ENCODE measurements around the gene CLK1.

Gene CLK1

GRCh38 chr2:200810252-200810997, 54.0 kb downstream of the CLK1 start:
- no peak for DNase-seq

DNA sequence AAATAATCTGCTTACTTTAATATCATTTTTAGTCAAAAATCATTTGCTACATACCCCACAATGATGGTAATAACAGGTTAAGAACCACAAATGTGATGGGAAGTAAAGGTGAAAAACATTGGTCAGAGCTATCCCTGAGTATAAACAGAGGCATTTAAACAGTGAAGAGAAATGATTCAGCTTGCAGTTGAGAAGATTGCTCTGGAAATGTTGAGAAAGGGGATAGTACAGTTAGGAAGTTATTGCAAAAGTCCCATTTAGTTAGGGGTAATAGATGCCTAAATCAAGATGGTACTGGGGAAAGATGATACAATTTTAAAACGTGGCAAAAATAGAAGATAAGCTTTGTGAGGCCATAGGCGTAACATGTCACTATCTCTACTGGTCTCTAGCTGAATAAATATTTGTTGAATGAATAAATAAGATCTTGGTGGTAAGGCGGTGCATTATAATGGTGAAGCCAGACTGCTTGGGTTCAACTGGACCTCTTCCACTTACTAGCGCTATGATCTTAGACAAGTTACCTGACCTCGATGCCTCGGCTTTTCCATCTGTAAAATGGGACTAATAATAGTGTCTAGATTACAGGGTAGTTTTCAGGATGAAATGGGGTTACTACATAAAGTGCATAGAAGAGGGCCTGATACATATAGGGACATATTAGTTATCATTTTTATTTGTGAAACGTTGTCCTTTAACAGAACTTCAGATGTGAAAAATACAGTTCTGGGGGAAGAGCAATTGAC, 54.8 kb downstream of the CLK1 start:
- no peak for DNase-seq

All from NCI-H446 treated with DMSO at 0.1 percent for 48 hours (cell line).